HG02885 (cell line): Measurements from ENCODE around the gene SURF4.
"Not testable (repeated sequence)": the region's sequence is repeated elsewhere in the genome, so short reads cannot be mapped to it uniquely, and the experiment has no call there.

ENCODE experiments used
- ATAC-seq: cut with Tn5 transposase; IDR thresholded peaks from one replicate; pipeline ENCODE4 v1.9.1; 2021; ENCODE audit warnings: mild to moderate bottlenecking; ENCODE audit not compliant: unreplicated experiment, poor library complexity

The SURF4 gene

GRCh38 chr9:133400292-133400691 lies 24.4 kb upstream of the SURF4 start:
- no peak for ATAC-seq

- no peak for ATAC-seq
Observed at GRCh38 chr9:133397895-133398294, 22.0 kb upstream of the SURF4 start.

GRCh38 chr9:133397370-133397769 lies 21.5 kb upstream of the SURF4 start:
- ATAC-seq, result no peak

- no peak for ATAC-seq
Observed at GRCh38 chr9:133396952-133397351, 21.1 kb upstream of the SURF4 start.

GRCh38 chr9:133394687-133395271 lies 18.9 kb upstream of the SURF4 start:
- ATAC-seq, result no peak

- no peak for ATAC-seq
Observed at GRCh38 chr9:133393399-133393798, 17.5 kb upstream of the SURF4 start.

- not testable (repeated sequence) for ATAC-seq
Observed at GRCh38 chr9:133392308-133392707, 16.4 kb upstream of the SURF4 start.

GRCh38 chr9:133391449-133391848 lies 15.6 kb upstream of the SURF4 start:
- ATAC-seq, result not testable (repeated sequence)

GRCh38 chr9:133390713-133391112 lies 14.9 kb upstream of the SURF4 start:
- ATAC-seq, result no peak

GRCh38 chr9:133389562-133389961 lies 13.7 kb upstream of the SURF4 start:
- no peak for ATAC-seq

GRCh38 chr9:133389025-133389557 lies 13.2 kb upstream of the SURF4 start:
- ATAC-seq, result no peak

GRCh38 chr9:133387680-133388079 lies 11.8 kb upstream of the SURF4 start:
- ATAC-seq, result no peak

GRCh38 chr9:133386338-133386737 lies 10.5 kb upstream of the SURF4 start:
- ATAC-seq, result no peak

GRCh38 chr9:133385452-133385851 lies 9.6 kb upstream of the SURF4 start:
- no peak for ATAC-seq

GRCh38 chr9:133384736-133385321 lies 9.0 kb upstream of the SURF4 start:
- ATAC-seq, result no peak

GRCh38 chr9:133383438-133383837 lies 7.6 kb upstream of the SURF4 start:
- no peak for ATAC-seq

GRCh38 chr9:133382507-133383141 lies 6.8 kb upstream of the SURF4 start:
- ATAC-seq, result no peak

GRCh38 chr9:133380734-133381133 lies 4.9 kb upstream of the SURF4 start:
- no peak for ATAC-seq

GRCh38 chr9:133379153-133380086 lies 3.6 kb upstream of the SURF4 start:
- ATAC-seq, result no peak

- ATAC-seq, result no peak
Observed at GRCh38 chr9:133378408-133378962, 2.6 kb upstream of the SURF4 start.
